NCI-H146 (cell line): ENCODE results near the gene ZNF354C.

Experiments
- DNase-seq: peaks from one replicate; lab custom pipeline; 2025; lab: John Stamatoyannopoulos, UW

The ZNF354C gene

DNA sequence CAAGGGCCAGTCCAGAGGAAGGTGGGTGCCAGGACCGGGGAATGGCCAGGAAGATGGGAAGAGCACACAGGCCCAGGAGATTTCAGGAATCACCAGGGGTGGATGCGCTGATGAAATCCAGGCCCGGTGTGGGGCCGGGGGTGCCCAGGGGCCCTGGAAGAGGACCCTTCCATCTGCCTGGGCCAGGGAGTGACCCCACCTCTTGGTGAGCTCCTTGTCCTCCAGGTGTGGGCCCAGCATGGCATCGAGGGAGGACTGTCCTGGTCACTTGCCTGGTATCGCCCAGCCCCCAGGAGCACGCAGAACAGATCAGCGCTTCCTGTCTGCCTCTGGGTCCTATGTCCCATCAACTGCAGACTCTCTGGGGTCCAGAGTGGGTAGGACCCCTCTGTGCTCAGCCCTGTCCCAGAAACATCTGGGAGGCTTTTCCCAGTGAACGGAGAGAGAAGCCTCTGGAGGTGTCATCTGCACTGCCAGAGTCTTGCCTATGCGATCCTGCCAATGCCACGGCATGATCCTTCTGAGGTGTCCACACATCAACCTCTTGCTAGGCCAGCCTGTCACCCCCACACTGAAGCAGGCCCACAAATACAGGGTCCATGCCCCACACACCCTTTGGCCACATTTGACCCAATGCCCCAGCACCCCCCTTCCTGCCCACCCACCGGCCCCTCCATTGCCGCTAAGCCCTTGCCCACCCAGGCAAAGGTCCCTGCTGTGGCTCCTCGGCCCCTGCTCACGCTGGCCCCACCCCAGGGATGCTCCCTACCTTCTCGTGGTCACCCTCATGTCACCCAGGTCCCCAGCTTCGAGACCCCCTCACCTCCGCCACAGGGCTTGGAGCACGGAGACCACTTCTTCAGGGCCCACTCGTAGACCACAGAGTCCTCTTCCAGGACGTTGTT is 67.2 kb downstream of the ZNF354C start:
- DNase-seq: no peak

- DNase-seq: no peak
Observed at GRCh38 chr5:179128041-179128365, 67.8 kb downstream of the ZNF354C start.

DNA sequence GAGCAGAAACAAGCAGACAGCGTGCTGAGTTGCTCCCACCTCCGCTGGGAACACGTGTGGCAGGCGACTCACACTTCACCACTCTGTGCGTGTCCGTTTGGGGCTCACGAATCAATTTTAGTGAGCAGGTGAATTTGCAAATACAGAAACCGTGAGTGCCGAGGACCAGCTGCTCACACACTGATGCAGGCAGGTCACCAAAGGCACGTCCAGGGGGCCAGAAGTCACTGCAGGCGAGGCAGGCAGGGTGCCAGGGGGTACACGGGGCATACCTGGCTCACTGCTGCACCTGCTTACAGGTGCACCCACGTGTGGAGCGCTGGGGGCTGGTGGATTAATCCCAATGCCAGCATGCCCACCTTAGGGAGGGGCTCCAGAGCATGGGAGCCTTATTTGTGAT is 68.8 kb downstream of the ZNF354C start:
- DNase-seq: no peak

GRCh38 chr5:179129607-179130071 is 69.5 kb downstream of the ZNF354C start:
- no peak for DNase-seq

- DNase-seq: no peak
Observed at GRCh38 chr5:179130101-179130681, 70.0 kb downstream of the ZNF354C start.

GRCh38 chr5:179131321-179131835 is 71.2 kb downstream of the ZNF354C start:
- no peak for DNase-seq

DNA sequence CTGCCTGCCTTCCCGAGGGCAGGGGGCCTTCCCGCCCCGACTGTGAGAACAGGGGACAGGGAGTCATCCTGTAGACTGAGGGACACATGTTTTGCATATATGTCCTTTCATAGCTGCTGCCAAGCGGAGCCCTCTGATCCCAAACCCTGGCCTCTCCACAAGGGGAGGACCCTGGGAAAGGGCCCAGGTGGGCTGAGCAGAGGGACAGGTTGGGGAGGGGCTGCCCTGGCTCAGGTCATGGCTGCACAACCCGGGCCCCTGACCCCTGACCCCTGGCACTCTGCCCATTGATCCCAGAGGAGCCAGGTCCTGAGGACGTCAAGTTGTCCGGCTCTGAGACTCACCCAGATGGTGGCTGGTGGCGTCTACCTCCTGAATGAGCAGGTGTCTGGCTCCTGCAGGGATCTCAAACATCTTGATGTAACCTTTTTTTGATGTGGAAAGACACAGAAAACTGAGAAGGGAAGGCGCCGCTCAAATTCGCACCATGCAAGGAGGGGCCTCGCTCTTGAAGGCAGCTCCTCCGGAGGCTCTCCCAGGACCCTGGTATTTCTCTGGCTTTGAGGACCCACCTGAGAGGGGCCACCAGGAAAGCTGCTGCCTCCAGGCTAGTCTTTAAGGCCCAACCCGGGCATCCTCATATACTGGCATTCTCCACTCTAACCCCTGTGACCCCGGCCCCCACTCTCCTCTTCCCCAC is 71.9 kb downstream of the ZNF354C start:
- no peak for DNase-seq

- no peak for DNase-seq
Observed at GRCh38 chr5:179132586-179133355, 72.6 kb downstream of the ZNF354C start.
